HG02759 (cell line): Measurements from ENCODE around the gene TMEM132D.

Experiments used
- ATAC-seq: cut with Tn5 transposase; IDR thresholded peaks from one replicate; pipeline ENCODE4 v1.9.1; 2021; ENCODE audit warnings: mild to moderate bottlenecking, moderate library complexity; ENCODE audit not compliant: unreplicated experiment

Gene TMEM132D

GRCh38 chr12:129672110-129672509, 231.7 kb downstream of the TMEM132D start:
- ATAC-seq: no peak

- ATAC-seq: no peak
Observed at GRCh38 chr12:129670256-129670920, 233.4 kb downstream of the TMEM132D start.

GRCh38 chr12:129665414-129665813, 238.4 kb downstream of the TMEM132D start:
- ATAC-seq: no peak

GRCh38 chr12:129662234-129662633, 241.6 kb downstream of the TMEM132D start:
- ATAC-seq: no peak

GRCh38 chr12:129660946-129661345, 242.9 kb downstream of the TMEM132D start:
- no peak for ATAC-seq

- ATAC-seq: no peak
Observed at GRCh38 chr12:129659961-129660622, 243.7 kb downstream of the TMEM132D start.

GRCh38 chr12:129657179-129657578, 246.6 kb downstream of the TMEM132D start:
- no peak for ATAC-seq

GRCh38 chr12:129651951-129652350, 251.9 kb downstream of the TMEM132D start:
- no peak for ATAC-seq

GRCh38 chr12:129641926-129642325, 261.9 kb downstream of the TMEM132D start:
- no peak for ATAC-seq

GRCh38 chr12:129635021-129635685, 268.7 kb downstream of the TMEM132D start:
- ATAC-seq: no peak

GRCh38 chr12:129631316-129631715, 272.5 kb downstream of the TMEM132D start:
- ATAC-seq: no peak

GRCh38 chr12:129629901-129630300, 273.9 kb downstream of the TMEM132D start:
- ATAC-seq: no peak

GRCh38 chr12:129622566-129622965, 281.3 kb downstream of the TMEM132D start:
- no peak for ATAC-seq

- no peak for ATAC-seq
Observed at GRCh38 chr12:129619271-129619670, 284.6 kb downstream of the TMEM132D start.

- ATAC-seq: no peak
Observed at GRCh38 chr12:129617849-129618248, 286.0 kb downstream of the TMEM132D start.

GRCh38 chr12:129615001-129615400, 288.8 kb downstream of the TMEM132D start:
- ATAC-seq: no peak

- ATAC-seq: no peak
Observed at GRCh38 chr12:129614221-129614885, 289.5 kb downstream of the TMEM132D start.

GRCh38 chr12:129613314-129613713, 290.5 kb downstream of the TMEM132D start:
- ATAC-seq: no peak

GRCh38 chr12:129610601-129611120, 293.2 kb downstream of the TMEM132D start:
- ATAC-seq: no peak

- ATAC-seq: no peak
Observed at GRCh38 chr12:129607756-129608155, 296.1 kb downstream of the TMEM132D start.

GRCh38 chr12:129607301-129607700, 296.5 kb downstream of the TMEM132D start:
- ATAC-seq: no peak
